ENCODE data around the gene GNPDA1.
"Not testable (repeated sequence)": the region's sequence is repeated elsewhere in the genome, so short reads cannot be mapped to it uniquely, and the experiment has no call there.

DNA sequence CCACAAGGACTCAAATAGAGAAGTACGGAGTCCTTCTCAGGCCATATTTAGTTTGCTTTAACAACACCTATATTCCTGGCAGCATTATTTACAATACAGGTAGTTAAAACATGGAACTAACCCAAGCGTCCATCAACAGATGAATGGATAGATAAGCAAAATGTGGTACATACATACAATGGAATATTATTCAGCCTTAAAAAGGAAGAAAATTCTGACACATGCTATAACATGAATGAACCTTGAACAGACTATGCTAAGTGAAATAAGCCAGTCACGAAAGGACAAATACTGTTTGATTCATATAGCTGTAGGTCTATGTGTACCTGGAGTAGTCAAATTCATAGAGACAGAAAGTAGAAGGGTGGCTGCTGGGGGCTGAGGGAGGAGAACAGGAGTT is 24.8 kb upstream of the GNPDA1 start:
- TF ChIP-seq ZNF274 (IDR thresholded peaks at IDR 0.05; ENCODE audit: borderline replicate concordance, extremely low read depth, low read length); POLR2A (IDR thresholded peaks at IDR 0.05; ENCODE audit: control extremely low read depth in 1 of 2, low read depth in 2 of 2, low read length in 2 of 2): not testable (repeated sequence)
- TF ChIP-seq, protein P1, sequence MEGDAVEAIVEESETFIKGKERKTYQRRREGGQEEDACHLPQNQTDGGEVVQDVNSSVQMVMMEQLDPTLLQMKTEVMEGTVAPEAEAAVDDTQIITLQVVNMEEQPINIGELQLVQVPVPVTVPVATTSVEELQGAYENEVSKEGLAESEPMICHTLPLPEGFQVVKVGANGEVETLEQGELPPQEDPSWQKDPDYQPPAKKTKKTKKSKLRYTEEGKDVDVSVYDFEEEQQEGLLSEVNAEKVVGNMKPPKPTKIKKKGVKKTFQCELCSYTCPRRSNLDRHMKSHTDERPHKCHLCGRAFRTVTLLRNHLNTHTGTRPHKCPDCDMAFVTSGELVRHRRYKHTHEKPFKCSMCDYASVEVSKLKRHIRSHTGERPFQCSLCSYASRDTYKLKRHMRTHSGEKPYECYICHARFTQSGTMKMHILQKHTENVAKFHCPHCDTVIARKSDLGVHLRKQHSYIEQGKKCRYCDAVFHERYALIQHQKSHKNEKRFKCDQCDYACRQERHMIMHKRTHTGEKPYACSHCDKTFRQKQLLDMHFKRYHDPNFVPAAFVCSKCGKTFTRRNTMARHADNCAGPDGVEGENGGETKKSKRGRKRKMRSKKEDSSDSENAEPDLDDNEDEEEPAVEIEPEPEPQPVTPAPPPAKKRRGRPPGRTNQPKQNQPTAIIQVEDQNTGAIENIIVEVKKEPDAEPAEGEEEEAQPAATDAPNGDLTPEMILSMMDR (IDR thresholded peaks at IDR 0.05; ENCODE audit: control extremely low read depth in 1 of 3, insufficient read depth in 1 of 3, low read depth in 1 of 3, low read length in 3 of 3), result not testable (repeated sequence)
- TF ChIP-seq, protein P2, sequence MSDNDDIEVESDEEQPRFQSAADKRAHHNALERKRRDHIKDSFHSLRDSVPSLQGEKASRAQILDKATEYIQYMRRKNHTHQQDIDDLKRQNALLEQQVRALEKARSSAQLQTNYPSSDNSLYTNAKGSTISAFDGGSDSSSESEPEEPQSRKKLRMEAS (IDR thresholded peaks at IDR 0.05), result not testable (repeated sequence)

Measured in H1 (cell line).